B cell (primary cell): ENCODE results near the gene SHB. TPM values are rescaled to one million over a fixed set of nuclear protein-coding genes. Genes with fewer than 3 reads are reported as not detected.

Experiments used
- ATAC-seq: fragments of 200-7000 bp; cut with Tn5 transposase; one replicate; pipeline ENCODE4 v1.10.0; 2021; ENCODE audit warnings: low read depth, mild to moderate bottlenecking, moderate number of reproducible peaks, moderate library complexity
- CTCF ChIA-PET: fragments of 350-600 bp; sonication (Branson Sonifier 250); formaldehyde crosslinking; loops from one replicate; lab custom pipeline; 2021; ENCODE audit warnings: antibody characterized with exemption, inconsistent platforms; lab: Charles Lee
- POLR2A ChIA-PET: fragments of 350-600 bp; sonication (Branson Sonifier 250); formaldehyde crosslinking; loops from one replicate; lab custom pipeline; 2021; ENCODE audit warnings: antibody characterized with exemption; lab: Charles Lee
- DNase-seq: peaks from one replicate; pipeline ENCODE4 v3.0.0; 2013
- H2AFZ ChIP-seq: 2 replicates; pipeline ENCODE4 v1.6.1; 2012; ENCODE audit warnings: mild to moderate bottlenecking, low read depth, low read length; ENCODE audit not compliant: insufficient read depth, poor library complexity, severe bottlenecking
- H3K27ac ChIP-seq, 2 donors: 1 replicate in 1 of 2; 2 replicates in 1 of 2; pipeline ENCODE4 v1.5.1; 2012 to 2013; ENCODE audit warnings: low read length in 2 of 2, mild to moderate bottlenecking in 2 of 2, moderate library complexity in 1 of 2
- H3K27me3 ChIP-seq, 4 experiments: fragments of 200-600 bp in 1 of 4; sonication (generic) in 1 of 4; replicated peaks in 1 of 4; 1 replicate in 2 of 4; 2 replicates in 2 of 4; pipeline versions ENCODE4 v1.6.1 to v1.7.0; 2013 to 2016; ENCODE audit warnings: low read length in 3 of 4, mild to moderate bottlenecking in 2 of 4, mixed read lengths in 1 of 4, moderate library complexity in 1 of 4; ENCODE audit not compliant: insufficient read depth in 4 of 4, control insufficient read depth in 3 of 4; ENCODE audit errors: control extremely low read depth in 1 of 4
- H3K36me3 ChIP-seq, 2 experiments: replicated peaks in 1 of 2; 1 replicate in 1 of 2; 2 replicates in 1 of 2; pipeline versions ENCODE4 v1.6.1 to v1.7.1; 2013; ENCODE audit warnings: low read length in 1 of 2; ENCODE audit not compliant: insufficient read depth in 2 of 2, control insufficient read depth in 1 of 2; ENCODE audit errors: control extremely low read depth in 1 of 2, extremely low read depth in 1 of 2
- H3K4me1 ChIP-seq, 2 donors: fragments of 200-600 bp in 1 of 2; sonication (generic) in 1 of 2; 1 replicate in 1 of 2; 2 replicates in 1 of 2; pipeline versions ENCODE4 v1.5.1 to v1.6.1; 2013 to 2017; ENCODE audit warnings: low read length in 2 of 2; ENCODE audit not compliant: control insufficient read depth in 2 of 2, insufficient read depth in 2 of 2
- H3K4me2 ChIP-seq: replicated peaks from 2 replicates; pipeline ENCODE3; 2012; ENCODE audit warnings: mild to moderate bottlenecking, low read depth, low read length; ENCODE audit not compliant: poor library complexity, severe bottlenecking
- H3K4me3 ChIP-seq, 5 experiments: fragments of 200-600 bp in 1 of 5; sonication (generic) in 1 of 5; 1 replicate in 3 of 5; 2 replicates in 2 of 5; pipeline versions ENCODE4 v1.5.1 to v1.7.0; 2011 to 2016; ENCODE audit warnings: low read length in 4 of 5, mild to moderate bottlenecking in 4 of 5, low read depth in 2 of 5, control low read depth in 1 of 5, moderate library complexity in 1 of 5; ENCODE audit not compliant: insufficient read depth in 1 of 5; ENCODE audit errors: control extremely low read depth in 1 of 5, extremely low read depth in 1 of 5
- H3K79me2 ChIP-seq: fragments of 200-600 bp; sonication (generic); one replicate; pipeline ENCODE4 v1.6.0; 2016; ENCODE audit warnings: low read length; ENCODE audit not compliant: control insufficient read depth, insufficient read depth
- H3K9ac ChIP-seq: fragments of 200-600 bp; sonication (generic); 2 replicates; pipeline ENCODE4 v1.6.1; 2017; ENCODE audit warnings: mild to moderate bottlenecking, low read length, moderate library complexity
- H3K9me3 ChIP-seq, 3 donors: one replicate each; pipeline versions ENCODE4 v1.6.1 to v1.7.1; 2013; ENCODE audit warnings: low read length in 2 of 3; ENCODE audit not compliant: control insufficient read depth in 2 of 3, insufficient read depth in 1 of 3; ENCODE audit errors: control extremely low read depth in 1 of 3
- H4K20me1 ChIP-seq: 2 replicates; pipeline ENCODE4 v1.6.0; 2012; ENCODE audit warnings: mild to moderate bottlenecking, low read length; ENCODE audit not compliant: insufficient read depth, control insufficient read depth, poor library complexity, severe bottlenecking
- H3K27ac Mint-ChIP-seq: one replicate; pipeline ENCODE4 v1.8.0; 2021; ENCODE audit warnings: mixed read lengths
- H3K27me3 Mint-ChIP-seq: one replicate; pipeline ENCODE4 v1.8.0; 2021; ENCODE audit warnings: mixed read lengths
- H3K4me1 Mint-ChIP-seq: one replicate; pipeline ENCODE4 v1.8.0; 2021; ENCODE audit warnings: mixed read lengths
- H3K4me3 Mint-ChIP-seq: one replicate; pipeline ENCODE4 v1.8.0; 2021; ENCODE audit warnings: mixed read lengths
- H3K9me3 Mint-ChIP-seq: one replicate; pipeline ENCODE4 v1.8.0; 2022; ENCODE audit warnings: mixed read lengths; ENCODE audit not compliant: insufficient read depth
- CTCF ChIP-seq: fragments of 200-600 bp; IDR thresholded peaks from one replicate; pipeline ENCODE4 v1.8.0; 2022; ENCODE audit warnings: antibody characterized with exemption, mild to moderate bottlenecking
- EZH2 ChIP-seq: IDR thresholded peaks from 2 replicates; pipeline ENCODE4 v1.6.1; 2012; ENCODE audit warnings: borderline replicate concordance, low read depth, mild to moderate bottlenecking, moderate library complexity, low read length; ENCODE audit not compliant: insufficient read depth, poor library complexity, severe bottlenecking
- WGBS: methylation state at CpG from one replicate; pipeline ENCODE4 v1.1.5; 2013; ENCODE audit warnings: missing lambda C conversion rate; ENCODE audit not compliant: insufficient coverage; 5-methylcytosine and 5-hydroxymethylcytosine counted together
- intact Hi-C: fragments of 100-400 bp; cut with micrococcal nuclease; formaldehyde crosslinking; loops from one replicate; pipeline ENCODE4 v1.10.0; 2022
- polyA plus RNA-seq: library from polyadenylated mRNA; depleted of rRNA; stranded (reverse); fragments of >200 nt; gene quantifications from 2 replicates; pipeline ENCODE4 v1.2.3, GENCODE V29; 2012
- total RNA-seq, 2 donors: library from RNA; stranded (reverse); fragments of 120-200 nt in 1 of 2; gene quantifications; 1 replicate in 1 of 2; 2 replicates in 1 of 2; pipeline versions ENCODE4 v1.2.3 to v1.2.4, GENCODE V29; 2013 to 2022

SHB gene
- total and polyA plus RNA-seq, 2 donors (not counting 1 experiment from before 2014, with no cell fraction given): 0.06 to 1.9 TPM

GRCh38 chr9:38036359-38037084 lies 32.5 kb downstream of the SHB start:
- CTCF ChIA-PET: no interaction called here
- no peak overlapping the region for H3K4me3 Mint-ChIP-seq

DNA sequence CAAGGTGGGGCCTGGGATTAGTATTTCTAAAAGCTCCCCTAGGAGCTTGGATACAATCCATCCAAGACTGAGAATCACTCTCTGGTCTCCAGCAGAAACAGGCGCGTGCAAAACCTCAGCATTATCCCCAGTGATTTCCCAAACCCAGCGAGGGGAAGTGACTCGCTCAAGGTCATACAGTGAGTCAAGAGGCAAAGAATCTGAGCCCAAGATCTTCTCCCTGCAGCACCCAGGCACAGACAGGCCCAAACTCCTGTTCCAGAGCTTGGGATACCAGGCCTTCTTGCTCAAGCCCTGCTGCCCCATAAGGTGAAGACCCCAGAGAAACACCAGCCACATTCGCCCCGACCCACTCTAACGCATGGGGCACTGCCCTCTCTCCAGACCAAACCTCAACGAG lies 33.2 kb downstream of the SHB start:
- ChIA-PET CTCF (no interaction called here), POLR2A (no interaction called here)
- Histone ChIP-seq H3K27me3 (no peaks in the 10 kb centered on the region), H3K79me2 (no peaks in the 10 kb centered on the region), H2AFZ (no peak overlapping the region), H3K27ac (no peak overlapping the region), H3K4me1 (no peaks in the 10 kb centered on the region), H3K4me2 (no peak overlapping the region), H3K36me3 (no peaks in the 10 kb centered on the region), H3K9ac (no peak overlapping the region), H3K9me3 (no peaks in the 10 kb centered on the region), H4K20me1 (no peaks in the 10 kb centered on the region), H3K4me3 (no peak overlapping the region)
- H3K9me3 Mint-ChIP-seq: no peaks in the 10 kb centered on the region
- TF ChIP-seq CTCF: no peak
- no peak for TF ChIP-seq EZH2
- ATAC-seq (no peak), DNase-seq (no peak)
- WGBS: 91% methylated on average over 7 of the region's 8 CpGs
- H3K4me3 Mint-ChIP-seq: no peak overlapping the region
- H3K27me3 Mint-ChIP-seq: peaks cover 5% of the 10 kb centered on the region
- no peak overlapping the region for H3K27ac Mint-ChIP-seq
- peaks cover 2% of the 10 kb centered on the region for H3K4me1 Mint-ChIP-seq
- intact Hi-C loops: no loop called here

More at GRCh38 chr9:38036359-38037084, 32.5 kb downstream of the SHB start:
- intact Hi-C loops: no loop called here
- no peaks in the 10 kb centered on the region for H3K9me3 ChIP-seq
- no peak overlapping the region for H2AFZ ChIP-seq
- H3K4me1 ChIP-seq: no peaks in the 10 kb centered on the region
- no peak overlapping the region for H3K4me3 ChIP-seq
- H3K27ac ChIP-seq: no peak overlapping the region
- no peak for ATAC-seq
- no peak overlapping the region for H3K27ac Mint-ChIP-seq
- no peak for TF ChIP-seq CTCF
- H3K79me2 ChIP-seq: no peaks in the 10 kb centered on the region
- H3K27me3 Mint-ChIP-seq: peaks cover 8% of the 10 kb centered on the region
- 94% methylated on average over 11 of the region's 12 CpGs for WGBS
- POLR2A ChIA-PET: no interaction called here
- DNase-seq: no peak
- no peaks in the 10 kb centered on the region for H4K20me1 ChIP-seq
- H3K4me1 Mint-ChIP-seq: peaks cover 2% of the 10 kb centered on the region
- H3K27me3 ChIP-seq: no peaks in the 10 kb centered on the region
- H3K9ac ChIP-seq: no peak overlapping the region
- H3K4me2 ChIP-seq: no peak overlapping the region
- no peaks in the 10 kb centered on the region for H3K36me3 ChIP-seq
- no peaks in the 10 kb centered on the region for H3K9me3 Mint-ChIP-seq
